ENCODE data around the gene SCN4A. TPM values are rescaled to one million over a fixed set of nuclear protein-coding genes. Genes with fewer than 3 reads are reported as not detected.

Gene SCN4A
- total RNA-seq, 4 donors from 2014 or later, result under 0.01 to 0.71 (median 0.20) TPM

DNA sequence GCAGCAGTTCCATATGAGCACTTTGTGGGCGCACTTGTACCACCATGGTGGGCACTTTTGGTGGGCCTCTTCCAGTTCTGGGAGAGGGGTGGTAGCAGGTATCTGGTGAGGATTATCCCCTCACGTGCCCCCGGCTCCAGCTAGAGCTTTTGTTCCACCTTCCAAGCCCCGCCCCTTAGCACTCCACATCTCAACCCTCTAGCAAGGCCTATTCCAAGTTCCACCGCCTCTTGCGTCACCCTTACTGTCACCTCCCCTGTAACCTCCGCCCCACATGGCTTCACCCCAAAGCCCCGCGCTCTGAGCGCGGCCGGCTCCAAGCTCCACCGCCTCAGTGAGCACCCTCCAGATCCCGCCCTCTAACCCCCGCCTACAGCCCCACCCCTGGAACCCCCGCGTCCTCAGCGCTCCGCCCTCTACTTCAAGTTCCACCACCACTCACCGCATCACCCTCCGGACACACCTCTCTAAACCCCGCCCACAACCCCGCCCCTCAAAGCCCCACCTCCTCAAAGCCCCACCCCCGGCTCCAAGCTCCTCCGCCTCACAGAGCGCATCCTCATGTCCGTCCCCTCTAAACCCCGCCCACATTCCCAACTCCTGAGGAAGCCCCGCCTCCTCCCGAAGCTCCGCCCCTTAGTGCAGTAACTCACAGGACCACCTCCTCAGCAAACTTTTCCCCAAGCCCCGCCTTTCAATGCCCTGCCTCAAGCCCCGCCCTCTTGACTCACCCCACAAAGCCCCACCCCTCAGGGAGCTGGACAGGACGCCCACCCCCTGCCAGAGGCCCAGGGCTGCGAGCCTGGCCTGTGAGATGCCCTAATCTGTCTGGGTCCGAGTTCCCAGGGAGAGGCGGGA is 11.1 kb downstream of the SCN4A start:
- WGBS, result 30% methylated on average over 33 of the region's 37 CpGs
- H3K27me3 ChIP-seq, result peaks cover 0 to 14% (median 0%) of the 10 kb centered on the region in 4 donors
- no peaks in the 10 kb centered on the region for H3K36me3 ChIP-seq
- TF ChIP-seq, protein P1, sequence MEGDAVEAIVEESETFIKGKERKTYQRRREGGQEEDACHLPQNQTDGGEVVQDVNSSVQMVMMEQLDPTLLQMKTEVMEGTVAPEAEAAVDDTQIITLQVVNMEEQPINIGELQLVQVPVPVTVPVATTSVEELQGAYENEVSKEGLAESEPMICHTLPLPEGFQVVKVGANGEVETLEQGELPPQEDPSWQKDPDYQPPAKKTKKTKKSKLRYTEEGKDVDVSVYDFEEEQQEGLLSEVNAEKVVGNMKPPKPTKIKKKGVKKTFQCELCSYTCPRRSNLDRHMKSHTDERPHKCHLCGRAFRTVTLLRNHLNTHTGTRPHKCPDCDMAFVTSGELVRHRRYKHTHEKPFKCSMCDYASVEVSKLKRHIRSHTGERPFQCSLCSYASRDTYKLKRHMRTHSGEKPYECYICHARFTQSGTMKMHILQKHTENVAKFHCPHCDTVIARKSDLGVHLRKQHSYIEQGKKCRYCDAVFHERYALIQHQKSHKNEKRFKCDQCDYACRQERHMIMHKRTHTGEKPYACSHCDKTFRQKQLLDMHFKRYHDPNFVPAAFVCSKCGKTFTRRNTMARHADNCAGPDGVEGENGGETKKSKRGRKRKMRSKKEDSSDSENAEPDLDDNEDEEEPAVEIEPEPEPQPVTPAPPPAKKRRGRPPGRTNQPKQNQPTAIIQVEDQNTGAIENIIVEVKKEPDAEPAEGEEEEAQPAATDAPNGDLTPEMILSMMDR (IDR thresholded peaks at IDR 0.05), result no peak
- TF ChIP-seq POLR2AphosphoS5 (IDR thresholded peaks at IDR 0.05), result no peak
- no peak for TF ChIP-seq EP300 (IDR thresholded peaks at IDR 0.05)
- TF ChIP-seq POLR2A (IDR thresholded peaks at IDR 0.05; ENCODE audit: low read depth), result no peak
- H3K9me3 ChIP-seq, result no peaks in the 10 kb centered on the region
- H3K4me3 ChIP-seq, result peak overlapping the region; percentile 27 to 38 (median 30)
- peak overlapping the region in 2 of 4 donors; percentile 41 to 66 for H3K27ac ChIP-seq (replicated peaks in 1 of 4)
- peaks cover 25 to 35% (median 28%) of the 10 kb centered on the region in 4 donors for H3K4me1 ChIP-seq
- no peak for DNase-seq (ENCODE audit: extremely low spot score)
- intact Hi-C loops (cut with DNase I), result no loop called here

DNA sequence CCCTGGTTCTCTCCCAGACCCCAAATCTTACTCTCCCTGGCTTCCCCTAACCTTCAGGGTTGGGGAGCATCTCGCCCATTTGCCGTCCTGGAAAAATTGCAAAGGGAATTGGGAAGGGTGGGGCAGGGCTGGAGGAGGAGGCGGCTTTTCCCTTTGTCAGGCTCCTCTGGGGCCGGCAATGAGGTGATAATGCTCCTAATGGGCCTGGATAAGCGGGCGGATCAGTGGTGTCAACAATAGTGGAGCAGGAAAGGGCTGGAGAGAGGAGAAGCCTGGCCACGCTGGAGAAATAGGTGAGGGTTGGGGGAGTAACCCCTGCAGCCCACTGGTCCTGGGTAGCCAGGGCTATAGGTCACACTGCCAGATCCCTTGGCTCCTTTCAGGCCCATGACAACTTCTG is 12.3 kb downstream of the SCN4A start:
- no peak overlapping the region for H3K4me3 ChIP-seq
- H3K4me1 ChIP-seq, result peaks cover 25 to 35% (median 28%) of the 10 kb centered on the region in 4 donors
- 71% methylated on average over 7 of the region's 7 CpGs for WGBS
- H3K9me3 ChIP-seq, result no peaks in the 10 kb centered on the region
- peaks cover 0 to 14% (median 0%) of the 10 kb centered on the region in 4 donors for H3K27me3 ChIP-seq
- no peak for TF ChIP-seq POLR2AphosphoS5 (IDR thresholded peaks at IDR 0.05)
- no peak for TF ChIP-seq EP300 (IDR thresholded peaks at IDR 0.05)
- TF ChIP-seq, protein P1 (IDR thresholded peaks at IDR 0.05), result no peak
- TF ChIP-seq POLR2A (IDR thresholded peaks at IDR 0.05; ENCODE audit: low read depth), result no peak
- no peak for DNase-seq (ENCODE audit: extremely low spot score)
- intact Hi-C loops (cut with DNase I), result no loop called here
- no peak overlapping the region for H3K27ac ChIP-seq (replicated peaks in 1 of 4)
- no peaks in the 10 kb centered on the region for H3K36me3 ChIP-seq

DNA sequence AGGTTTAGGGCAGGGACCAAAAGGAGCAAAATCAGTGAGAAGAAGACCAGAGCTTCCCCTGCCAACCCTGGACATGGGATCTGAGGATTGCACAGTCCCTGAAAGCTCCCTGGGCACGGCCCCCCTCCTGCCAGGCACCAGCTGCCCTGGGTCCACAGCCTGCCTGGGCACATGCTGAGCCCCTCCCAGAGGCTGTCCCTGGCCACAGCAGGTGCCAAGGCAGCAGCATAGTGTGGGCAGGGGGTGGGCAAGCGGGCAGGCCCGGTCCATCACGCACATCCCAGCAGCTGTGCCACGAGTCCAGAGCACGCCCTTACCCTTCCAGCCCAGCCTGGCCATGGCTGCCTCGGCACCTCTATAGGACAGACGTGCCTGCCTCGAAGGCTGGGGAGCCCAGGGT is 12.7 kb downstream of the SCN4A start:
- 83% methylated on average over 5 of the region's 9 CpGs for WGBS
- no peak overlapping the region for H3K27ac ChIP-seq (replicated peaks in 1 of 4)
- intact Hi-C loops (cut with DNase I), result no loop called here
- H3K27me3 ChIP-seq, result peaks cover 0 to 14% (median 0%) of the 10 kb centered on the region in 4 donors
- no peaks in the 10 kb centered on the region for H3K9me3 ChIP-seq
- DNase-seq (ENCODE audit: extremely low spot score), result no peak
- TF ChIP-seq POLR2AphosphoS5 (IDR thresholded peaks at IDR 0.05), result no peak
- no peak for TF ChIP-seq POLR2A (IDR thresholded peaks at IDR 0.05; ENCODE audit: low read depth)
- TF ChIP-seq, protein P1 (IDR thresholded peaks at IDR 0.05), result no peak
- TF ChIP-seq EP300 (IDR thresholded peaks at IDR 0.05), result no peak
- H3K4me1 ChIP-seq, result peaks cover 25 to 35% (median 28%) of the 10 kb centered on the region in 4 donors
- H3K4me3 ChIP-seq, result no peak overlapping the region
- H3K36me3 ChIP-seq, result no peaks in the 10 kb centered on the region

DNA sequence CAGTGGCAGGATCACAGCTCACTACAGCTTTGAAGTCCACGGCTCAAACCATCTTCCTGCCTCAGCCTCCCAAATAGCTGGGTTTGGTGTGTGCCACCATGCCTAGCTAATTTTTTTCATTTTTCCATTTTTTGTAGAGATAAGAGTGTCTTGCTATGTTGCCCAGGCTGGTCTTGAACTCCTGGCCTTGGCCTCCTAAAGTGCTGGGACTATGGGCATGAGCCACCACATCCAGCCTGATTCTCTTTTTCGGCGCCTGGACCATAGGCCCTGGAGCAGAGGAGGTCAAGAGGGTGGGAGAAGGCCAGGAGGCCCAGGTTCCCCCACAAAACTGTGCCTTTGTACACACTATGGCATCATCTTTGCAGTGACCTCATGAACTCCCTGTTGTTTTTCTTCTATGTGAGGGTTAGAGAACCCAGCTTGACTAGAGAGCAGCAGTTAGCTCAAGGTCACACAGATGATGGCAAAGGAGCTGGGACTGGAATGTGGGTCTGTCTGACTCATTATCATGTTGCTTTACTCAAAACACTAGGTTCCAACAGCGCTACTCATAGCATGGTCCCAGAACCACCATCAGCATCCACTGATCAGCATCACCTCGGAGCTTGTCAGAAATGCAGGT is 16.3 kb downstream of the SCN4A start:
- WGBS, result 100% methylated on average over 5 of the region's 5 CpGs

More for the DNA sequence above, 16.3 kb downstream of the SCN4A start:
- Histone ChIP-seq H3K27ac (replicated peaks in 1 of 4) (no peak overlapping the region), H3K27me3 (peaks cover 0 to 11% (median 0%) of the 10 kb centered on the region in 4 donors), H3K9me3 (no peaks in the 10 kb centered on the region), H3K36me3 (no peaks in the 10 kb centered on the region), H3K4me1 (peaks cover 9 to 15% (median 10%) of the 10 kb centered on the region in 4 donors), H3K4me3 (no peak overlapping the region)
- TF ChIP-seq POLR2AphosphoS5 (IDR thresholded peaks at IDR 0.05) (no peak), EP300 (IDR thresholded peaks at IDR 0.05) (no peak), POLR2A (IDR thresholded peaks at IDR 0.05; ENCODE audit: low read depth) (no peak)
- TF ChIP-seq, protein P1 (IDR thresholded peaks at IDR 0.05), result no peak
- DNase-seq (ENCODE audit: extremely low spot score), result no peak
- intact Hi-C loops (cut with DNase I), result no loop called here

Data from esophagus muscularis mucosa (tissue), 4 donors.